ENCODE data around the gene TUBA4B. TPM values are rescaled to one million over a fixed set of nuclear protein-coding genes. Genes with fewer than 3 reads are reported as not detected.

TUBA4B gene
- total RNA-seq, 1 donor from 2014 or later = not detected

- peaks cover 38% of the 10 kb centered on the region for H3K4me1 Mint-ChIP-seq (ENCODE audit: low read depth, unreplicated experiment)
- DNase-seq = peak; percentile 86
- H3K27me3 Mint-ChIP-seq (ENCODE audit: unreplicated experiment) = peaks cover 9% of the 10 kb centered on the region
- peak; percentile 94 for TF ChIP-seq CTCF (IDR thresholded peaks at IDR 0.05; ENCODE audit: partially characterized antibody, unreplicated experiment)
- H3K4me3 Mint-ChIP-seq (ENCODE audit: unreplicated experiment) = peak overlapping the region; percentile 84
- no peaks in the 10 kb centered on the region for H3K36me3 Mint-ChIP-seq (ENCODE audit: unreplicated experiment)
- peaks cover 18% of the 10 kb centered on the region for H3K9me3 Mint-ChIP-seq (ENCODE audit: unreplicated experiment)
- H3K27ac Mint-ChIP-seq (ENCODE audit: unreplicated experiment) = peak overlapping the region; percentile 94
These were observed 24.9 kb downstream of the TUBA4B start for GRCh38 chr2:219277703-219278654.

- TF ChIP-seq CTCF (IDR thresholded peaks at IDR 0.05; ENCODE audit: partially characterized antibody, unreplicated experiment) = no peak
- Mint-ChIP-seq H3K4me1 (ENCODE audit: low read depth, unreplicated experiment) (peaks cover 39% of the 10 kb centered on the region), H3K27ac (ENCODE audit: unreplicated experiment) (peak overlapping the region; percentile 94), H3K27me3 (ENCODE audit: unreplicated experiment) (peaks cover 9% of the 10 kb centered on the region), H3K9me3 (ENCODE audit: unreplicated experiment) (peaks cover 16% of the 10 kb centered on the region), H3K36me3 (ENCODE audit: unreplicated experiment) (no peaks in the 10 kb centered on the region), H3K4me3 (ENCODE audit: unreplicated experiment) (peak overlapping the region; percentile 84)
- no peak for DNase-seq
These were observed 25.7 kb downstream of the TUBA4B start for GRCh38 chr2:219278655-219279150.

GRCh38 chr2:219279151-219279915 lies 26.3 kb downstream of the TUBA4B start, which contains the start of gene DNAJB2:
DNAJB2 (plus strand) TSS chr2:219279366; CDS start chr2:219279834, 468 bp downstream.
- DNase-seq = peak; percentile 100
- Mint-ChIP-seq H3K9me3 (ENCODE audit: unreplicated experiment) (peaks cover 16% of the 10 kb centered on the region), H3K27ac (ENCODE audit: unreplicated experiment) (peak within 1 kb of the TSS; percentile 99), H3K27me3 (ENCODE audit: unreplicated experiment) (peaks cover 6% of the 10 kb centered on the region), H3K4me1 (ENCODE audit: low read depth, unreplicated experiment) (peaks cover 39% of the 10 kb centered on the region), H3K4me3 (ENCODE audit: unreplicated experiment) (peak within 1 kb of the TSS; percentile 97), H3K36me3 (ENCODE audit: unreplicated experiment) (no peaks in the 10 kb centered on the region)
- peak; percentile 20 for TF ChIP-seq CTCF (IDR thresholded peaks at IDR 0.05; ENCODE audit: partially characterized antibody, unreplicated experiment)

- H3K4me1 Mint-ChIP-seq (ENCODE audit: low read depth, unreplicated experiment) = peaks cover 35% of the 10 kb centered on the region
- peaks cover 3% of the 10 kb centered on the region for H3K27me3 Mint-ChIP-seq (ENCODE audit: unreplicated experiment)
- H3K9me3 Mint-ChIP-seq (ENCODE audit: unreplicated experiment) = peaks cover 11% of the 10 kb centered on the region
- H3K27ac Mint-ChIP-seq (ENCODE audit: unreplicated experiment) = peak overlapping the region; percentile 99
- H3K36me3 Mint-ChIP-seq (ENCODE audit: unreplicated experiment) = no peaks in the 10 kb centered on the region
- no peak for DNase-seq
- peak overlapping the region; percentile 97 for H3K4me3 Mint-ChIP-seq (ENCODE audit: unreplicated experiment)
- peak; percentile 17 for TF ChIP-seq CTCF (IDR thresholded peaks at IDR 0.05; ENCODE audit: partially characterized antibody, unreplicated experiment)
These were observed 27.0 kb downstream of the TUBA4B start for GRCh38 chr2:219279916-219280516.

Data from glutamatergic neuron (in vitro differentiated cells).